ENCODE data around the gene LRRC8B.

Gene LRRC8B

DNA sequence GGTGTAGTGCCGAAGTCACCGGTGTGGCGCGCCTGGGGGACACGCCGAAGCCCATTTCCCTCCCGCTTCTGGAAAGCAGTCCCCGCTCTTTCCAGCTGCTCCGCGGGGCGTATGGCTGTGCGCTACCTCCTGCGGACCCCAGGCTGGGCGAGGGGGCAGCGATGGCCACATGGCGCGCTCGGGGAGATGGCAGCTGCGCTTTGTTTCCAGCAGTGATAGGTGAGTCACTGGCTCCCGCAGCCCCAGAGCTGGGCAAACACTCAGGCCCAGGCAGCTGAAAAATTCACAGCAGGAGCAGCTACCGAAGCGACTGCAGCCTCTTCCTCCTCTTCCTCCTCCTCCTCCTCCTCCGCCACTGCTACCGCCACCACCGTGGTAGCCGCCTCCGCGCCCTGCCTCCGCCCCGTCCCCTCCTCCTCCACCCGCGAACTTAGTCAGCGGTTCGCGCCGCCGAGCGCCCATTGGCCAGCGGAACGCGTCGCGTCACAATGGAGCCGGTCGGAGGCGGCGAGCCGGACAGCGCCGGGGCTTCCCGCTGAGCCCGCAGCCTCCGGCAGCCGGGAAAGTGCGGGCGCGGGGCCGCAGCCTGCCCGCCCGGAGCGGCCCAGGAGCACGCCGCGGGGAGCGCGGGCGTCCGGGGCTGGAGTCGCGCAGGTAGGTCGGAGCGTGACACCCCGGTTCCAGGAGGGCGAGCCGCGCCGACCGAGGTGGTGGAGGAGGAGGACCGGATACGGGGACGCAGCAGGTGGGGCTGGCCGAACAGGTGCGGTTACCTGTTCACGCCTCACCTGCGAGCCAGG, at the start of gene LRRC8B:
TSS of gene LRRC8B (plus strand) at position 461 of the 800 bp plus-strand sequence. CDS start 57,822 bp downstream, outside the sequence.
- Histone ChIP-seq H3K27ac (ENCODE audit: low read depth, low read length) (peak within 1 kb of the TSS; percentile 81), H3K4me3 (ENCODE audit: low read depth, low read length) (peak within 1 kb of the TSS; percentile 93), H3K36me3 (ENCODE audit: control insufficient read depth, insufficient read depth, low read length) (no peaks in the 10 kb centered on the region), H3K4me1 (ENCODE audit: control insufficient read depth, insufficient read depth, low read length) (peaks cover 28% of the 10 kb centered on the region), H3K9me3 (ENCODE audit: control insufficient read depth, insufficient read depth, low read depth, low read length) (no peaks in the 10 kb centered on the region), H3K27me3 (ENCODE audit: control insufficient read depth, insufficient read depth, low read length) (no peaks in the 10 kb centered on the region), H3K9ac (ENCODE audit: low read length) (peak within 1 kb of the TSS; percentile 94)

DNA sequence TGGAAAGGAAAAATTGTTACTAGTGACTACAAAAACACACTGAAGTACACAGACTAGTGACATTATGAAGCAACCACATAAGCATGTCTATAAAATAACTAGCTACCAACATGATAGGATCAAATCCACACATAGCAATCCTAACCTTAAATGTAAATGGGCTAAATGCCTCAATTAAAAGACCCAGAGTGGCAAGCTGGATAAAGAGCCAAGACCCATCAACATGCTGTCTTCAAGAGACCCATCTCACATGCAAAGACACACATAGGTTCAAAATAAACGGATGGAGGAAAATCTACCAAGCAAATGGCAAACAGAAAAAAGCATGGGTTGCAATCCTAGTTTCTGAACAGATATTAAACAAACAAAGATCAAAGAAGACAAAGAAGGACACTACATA, 49.4 kb upstream of the LRRC8B start:
- H3K4me1 ChIP-seq (ENCODE audit: control insufficient read depth, insufficient read depth, low read length), result no peaks in the 10 kb centered on the region
- H3K27me3 ChIP-seq (ENCODE audit: control insufficient read depth, insufficient read depth, low read length), result no peaks in the 10 kb centered on the region
- no peak overlapping the region for H3K27ac ChIP-seq (ENCODE audit: low read depth, low read length)
- peaks cover 9% of the 10 kb centered on the region for H3K9me3 ChIP-seq (ENCODE audit: control insufficient read depth, insufficient read depth, low read depth, low read length)
- H3K9ac ChIP-seq (ENCODE audit: low read length), result no peak overlapping the region
- no peak overlapping the region for H3K4me3 ChIP-seq (ENCODE audit: low read depth, low read length)
- no peaks in the 10 kb centered on the region for H3K36me3 ChIP-seq (ENCODE audit: control insufficient read depth, insufficient read depth, low read length)

DNA sequence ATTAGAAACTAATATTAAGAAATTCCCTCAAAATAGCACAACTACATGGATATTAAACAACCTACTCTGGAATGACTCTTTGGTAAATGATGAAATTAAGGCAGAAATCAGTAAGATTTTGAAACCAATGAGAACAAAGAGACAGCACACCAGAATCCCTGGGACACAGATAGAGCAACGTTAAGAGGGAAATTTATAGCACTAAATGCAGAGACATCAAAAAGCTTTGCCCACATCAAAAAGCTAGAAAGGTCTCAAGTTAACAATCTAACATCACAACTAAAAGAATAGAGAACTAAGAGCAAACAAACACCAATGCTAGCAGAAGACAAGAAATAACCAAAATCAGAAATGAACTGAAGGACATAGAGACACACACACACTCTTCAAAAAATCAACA, 48.6 kb upstream of the LRRC8B start:
- no peak overlapping the region for H3K9ac ChIP-seq (ENCODE audit: low read length)
- peaks cover 16% of the 10 kb centered on the region for H3K9me3 ChIP-seq (ENCODE audit: control insufficient read depth, insufficient read depth, low read depth, low read length)
- H3K4me3 ChIP-seq (ENCODE audit: low read depth, low read length), result no peak overlapping the region
- no peak overlapping the region for H3K27ac ChIP-seq (ENCODE audit: low read depth, low read length)
- no peaks in the 10 kb centered on the region for H3K27me3 ChIP-seq (ENCODE audit: control insufficient read depth, insufficient read depth, low read length)
- no peaks in the 10 kb centered on the region for H3K4me1 ChIP-seq (ENCODE audit: control insufficient read depth, insufficient read depth, low read length)
- H3K36me3 ChIP-seq (ENCODE audit: control insufficient read depth, insufficient read depth, low read length), result no peaks in the 10 kb centered on the region

DNA sequence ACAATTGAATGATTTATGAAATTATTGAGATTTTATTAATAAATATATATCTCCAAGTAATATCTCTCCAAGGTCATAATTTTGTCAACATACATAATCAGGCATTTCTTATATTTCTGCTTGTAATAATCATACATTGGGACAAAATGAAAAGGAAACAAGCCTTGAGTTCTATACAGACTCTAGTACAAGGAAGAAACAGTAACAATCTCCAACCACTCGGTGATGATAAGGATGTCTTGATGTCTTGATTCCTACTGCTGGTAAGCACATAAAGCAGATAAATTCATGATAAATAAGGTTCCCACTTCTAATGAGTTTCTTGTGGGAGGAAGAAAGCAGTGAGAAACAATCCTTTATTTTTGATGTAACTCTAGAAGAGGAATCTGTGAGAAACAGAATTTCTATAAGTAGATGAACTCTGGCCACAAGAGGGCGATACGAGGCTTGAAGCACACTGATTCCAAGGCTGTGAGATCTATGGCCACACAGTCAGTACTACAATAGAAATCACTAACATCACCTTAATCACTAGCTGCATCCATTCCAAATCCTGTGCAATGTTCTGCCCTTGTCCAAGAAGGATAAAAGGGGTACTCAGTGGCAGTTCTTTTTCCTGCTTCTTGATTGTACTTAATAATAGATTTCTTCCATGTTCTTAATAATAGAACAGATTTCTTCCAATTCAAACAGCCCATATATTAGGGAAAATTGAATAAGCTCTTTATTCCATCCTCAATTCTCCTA, 41.4 kb upstream of the LRRC8B start:
- H3K9me3 ChIP-seq (ENCODE audit: control insufficient read depth, insufficient read depth, low read depth, low read length), result peaks cover 20% of the 10 kb centered on the region
- no peaks in the 10 kb centered on the region for H3K4me1 ChIP-seq (ENCODE audit: control insufficient read depth, insufficient read depth, low read length)
- H3K27me3 ChIP-seq (ENCODE audit: control insufficient read depth, insufficient read depth, low read length), result no peaks in the 10 kb centered on the region
- H3K36me3 ChIP-seq (ENCODE audit: control insufficient read depth, insufficient read depth, low read length), result no peaks in the 10 kb centered on the region
- no peak overlapping the region for H3K9ac ChIP-seq (ENCODE audit: low read length)
- no peak overlapping the region for H3K4me3 ChIP-seq (ENCODE audit: low read depth, low read length)
- H3K27ac ChIP-seq (ENCODE audit: low read depth, low read length), result no peak overlapping the region

DNA sequence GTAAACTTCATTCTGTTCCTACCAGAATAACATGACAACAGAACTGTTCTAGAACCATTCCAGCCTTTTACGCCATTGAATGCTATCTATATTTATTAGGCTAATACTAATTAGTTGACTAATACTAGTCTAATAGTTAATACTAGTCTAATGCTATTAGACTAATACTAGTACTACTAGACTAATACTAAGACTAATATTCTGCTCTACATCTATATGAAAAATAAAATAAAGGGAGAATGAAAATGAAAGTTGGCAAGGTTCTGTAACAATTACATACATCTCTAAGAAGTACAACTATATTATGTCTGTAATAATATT, 40.9 kb upstream of the LRRC8B start:
- no peaks in the 10 kb centered on the region for H3K27me3 ChIP-seq (ENCODE audit: control insufficient read depth, insufficient read depth, low read length)
- peaks cover 20% of the 10 kb centered on the region for H3K9me3 ChIP-seq (ENCODE audit: control insufficient read depth, insufficient read depth, low read depth, low read length)
- no peak overlapping the region for H3K27ac ChIP-seq (ENCODE audit: low read depth, low read length)
- H3K36me3 ChIP-seq (ENCODE audit: control insufficient read depth, insufficient read depth, low read length), result no peaks in the 10 kb centered on the region
- no peaks in the 10 kb centered on the region for H3K4me1 ChIP-seq (ENCODE audit: control insufficient read depth, insufficient read depth, low read length)
- no peak overlapping the region for H3K4me3 ChIP-seq (ENCODE audit: low read depth, low read length)
- no peak overlapping the region for H3K9ac ChIP-seq (ENCODE audit: low read length)

DNA sequence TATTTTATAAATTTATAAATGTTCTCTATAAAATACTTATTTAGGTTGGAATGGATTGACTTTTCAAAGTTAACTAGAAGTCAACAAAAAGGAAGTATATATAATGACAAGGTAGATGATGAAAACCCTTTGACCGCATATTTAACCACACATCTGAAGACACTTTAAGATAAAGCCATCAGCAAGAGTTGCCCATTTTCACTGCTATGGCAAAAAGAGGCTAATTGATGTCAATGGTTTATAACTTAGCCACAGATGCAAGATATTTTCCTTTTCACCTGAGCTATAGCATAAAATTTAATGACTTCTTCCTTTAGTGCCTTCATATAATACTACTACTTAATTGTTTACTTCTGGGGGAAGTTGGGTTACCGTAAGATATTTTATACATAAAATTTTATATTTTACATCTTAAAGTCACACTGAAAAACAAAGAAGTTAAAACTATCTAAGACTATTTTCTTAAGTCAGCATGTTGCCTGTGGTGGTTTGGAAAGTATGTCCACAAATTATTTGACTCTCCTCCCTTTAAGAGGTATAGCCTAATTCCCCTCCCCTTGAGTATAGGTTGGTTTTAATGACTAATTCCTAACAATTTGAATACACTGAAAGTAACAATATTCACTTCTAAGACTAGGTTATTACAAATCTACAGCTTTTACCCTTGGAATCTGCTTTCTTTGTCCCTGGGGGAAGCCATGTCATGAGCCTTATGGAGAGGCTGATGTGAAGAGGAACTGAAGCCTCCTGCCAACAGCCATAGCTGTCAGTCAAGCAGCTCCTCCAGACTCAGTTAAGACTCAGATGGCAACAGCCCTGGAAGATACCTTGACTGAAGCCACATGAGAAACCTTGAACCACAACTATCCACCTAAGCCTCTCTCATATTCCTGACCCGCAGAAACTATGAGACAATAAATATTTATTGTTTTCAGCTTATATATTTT, 40.3 kb upstream of the LRRC8B start:
- Histone ChIP-seq H3K27ac (ENCODE audit: low read depth, low read length) (no peak overlapping the region), H3K9me3 (ENCODE audit: control insufficient read depth, insufficient read depth, low read depth, low read length) (peaks cover 17% of the 10 kb centered on the region), H3K36me3 (ENCODE audit: control insufficient read depth, insufficient read depth, low read length) (no peaks in the 10 kb centered on the region), H3K4me3 (ENCODE audit: low read depth, low read length) (no peak overlapping the region), H3K4me1 (ENCODE audit: control insufficient read depth, insufficient read depth, low read length) (no peaks in the 10 kb centered on the region), H3K27me3 (ENCODE audit: control insufficient read depth, insufficient read depth, low read length) (no peaks in the 10 kb centered on the region), H3K9ac (ENCODE audit: low read length) (no peak overlapping the region)

DNA sequence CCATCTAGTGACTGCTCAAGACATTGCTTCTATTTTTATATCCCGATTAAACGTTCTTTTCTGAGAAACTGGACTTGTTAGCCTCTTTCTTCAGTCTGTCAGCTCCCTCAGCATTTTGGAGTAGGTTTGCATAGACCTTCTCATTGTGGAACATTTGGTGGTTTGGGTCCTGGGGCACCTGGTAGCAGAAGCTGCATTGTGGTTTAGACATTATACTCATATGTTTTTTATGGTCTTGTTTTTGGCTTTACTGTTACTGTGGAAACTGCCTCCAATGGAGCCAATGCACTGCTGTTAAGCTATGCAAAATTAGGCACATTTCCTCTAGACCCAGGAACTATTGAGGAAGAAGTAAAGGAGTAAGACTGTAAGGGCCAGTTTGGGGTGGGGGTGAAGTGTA, 36.7 kb upstream of the LRRC8B start:
- H3K36me3 ChIP-seq (ENCODE audit: control insufficient read depth, insufficient read depth, low read length), result no peaks in the 10 kb centered on the region
- H3K27me3 ChIP-seq (ENCODE audit: control insufficient read depth, insufficient read depth, low read length), result no peaks in the 10 kb centered on the region
- no peak overlapping the region for H3K27ac ChIP-seq (ENCODE audit: low read depth, low read length)
- H3K9ac ChIP-seq (ENCODE audit: low read length), result no peak overlapping the region
- H3K9me3 ChIP-seq (ENCODE audit: control insufficient read depth, insufficient read depth, low read depth, low read length), result 0 out of 2 replicates have a peak, but pooled peaks cover 4% of the 10 kb centered on the region
- H3K4me3 ChIP-seq (ENCODE audit: low read depth, low read length), result no peak overlapping the region
- H3K4me1 ChIP-seq (ENCODE audit: control insufficient read depth, insufficient read depth, low read length), result no peaks in the 10 kb centered on the region

DNA sequence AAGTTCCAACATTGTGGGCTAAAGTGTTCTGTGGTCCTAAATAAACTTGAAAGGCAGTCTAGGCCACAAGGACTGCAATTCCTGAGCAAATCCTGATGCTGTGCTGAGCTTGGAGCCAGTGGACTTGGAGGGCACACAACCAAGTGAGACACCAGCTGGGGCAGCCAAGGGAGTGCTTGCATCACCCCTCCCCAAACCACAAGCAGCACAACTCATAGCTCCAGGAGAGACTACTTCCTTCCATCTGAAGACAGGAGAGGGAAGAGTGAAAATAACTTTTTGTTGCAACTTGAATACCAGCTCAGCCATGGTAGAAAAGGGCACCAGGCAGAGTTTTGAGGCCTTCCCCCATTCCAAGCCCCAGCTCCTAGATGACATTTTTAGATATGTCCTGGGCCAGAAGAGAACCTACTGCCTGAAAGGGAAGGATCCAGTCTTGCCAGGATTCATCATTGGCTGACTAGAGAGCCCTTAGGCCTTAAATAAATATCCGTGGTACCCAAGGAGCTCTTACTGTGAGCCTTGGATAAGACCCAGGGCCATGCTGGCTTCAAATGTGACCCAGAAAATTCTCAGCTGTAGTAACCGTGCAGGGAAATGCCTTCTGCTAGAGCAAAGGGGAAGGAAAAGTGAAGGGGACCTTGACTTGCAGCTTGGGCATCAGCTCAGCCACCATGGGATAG, 35.4 kb upstream of the LRRC8B start:
- Histone ChIP-seq H3K36me3 (ENCODE audit: control insufficient read depth, insufficient read depth, low read length) (no peaks in the 10 kb centered on the region), H3K27me3 (ENCODE audit: control insufficient read depth, insufficient read depth, low read length) (no peaks in the 10 kb centered on the region), H3K9me3 (ENCODE audit: control insufficient read depth, insufficient read depth, low read depth, low read length) (0 out of 2 replicates have a peak, but pooled peaks cover 4% of the 10 kb centered on the region), H3K9ac (ENCODE audit: low read length) (no peak overlapping the region), H3K4me1 (ENCODE audit: control insufficient read depth, insufficient read depth, low read length) (no peaks in the 10 kb centered on the region), H3K27ac (ENCODE audit: low read depth, low read length) (no peak overlapping the region), H3K4me3 (ENCODE audit: low read depth, low read length) (no peak overlapping the region)

DNA sequence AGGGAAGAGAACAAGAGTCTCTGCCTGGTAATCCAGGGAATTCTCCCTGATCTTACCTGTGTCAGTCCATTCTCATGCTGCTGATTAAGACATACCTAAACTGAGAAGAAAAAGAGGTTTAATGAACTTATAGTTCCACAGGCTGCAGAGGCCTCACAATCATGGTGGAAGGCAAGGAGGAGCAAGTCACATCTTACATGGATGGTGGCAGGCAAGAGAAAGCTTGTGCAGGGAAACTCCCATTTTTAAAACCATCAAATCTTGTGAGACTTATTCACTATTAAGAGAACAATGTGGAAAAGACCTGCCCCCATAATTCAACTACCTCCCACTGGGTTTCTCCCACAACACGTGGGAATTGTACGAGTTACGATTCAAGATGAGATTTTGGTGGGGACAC, 34.2 kb upstream of the LRRC8B start:
- Histone ChIP-seq H3K4me1 (ENCODE audit: control insufficient read depth, insufficient read depth, low read length) (no peaks in the 10 kb centered on the region), H3K27ac (ENCODE audit: low read depth, low read length) (no peak overlapping the region), H3K27me3 (ENCODE audit: control insufficient read depth, insufficient read depth, low read length) (no peaks in the 10 kb centered on the region), H3K9me3 (ENCODE audit: control insufficient read depth, insufficient read depth, low read depth, low read length) (0 out of 2 replicates have a peak, but pooled peaks cover 4% of the 10 kb centered on the region), H3K36me3 (ENCODE audit: control insufficient read depth, insufficient read depth, low read length) (no peaks in the 10 kb centered on the region), H3K4me3 (ENCODE audit: low read depth, low read length) (no peak overlapping the region), H3K9ac (ENCODE audit: low read length) (no peak overlapping the region)

DNA sequence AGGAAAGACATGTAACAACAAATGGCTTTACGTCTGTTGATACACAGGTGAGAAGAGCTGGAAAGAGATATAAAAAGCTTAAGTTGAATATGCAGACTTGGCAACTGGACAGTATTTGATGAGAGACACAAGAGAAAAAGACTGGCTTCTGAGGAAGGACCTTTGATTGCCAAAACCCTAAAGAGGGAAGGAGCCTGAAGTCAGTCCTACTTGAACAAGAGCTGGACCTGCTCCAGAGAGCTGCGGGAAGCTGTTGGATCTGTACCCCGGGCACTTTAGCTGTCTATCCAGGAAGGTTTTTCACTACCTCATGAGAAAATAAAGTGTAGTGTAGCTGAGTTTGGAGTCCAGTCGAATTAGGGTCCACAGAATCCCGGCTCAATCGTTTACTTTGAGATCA, 25.3 kb upstream of the LRRC8B start:
- Histone ChIP-seq H3K4me3 (ENCODE audit: low read depth, low read length) (no peak overlapping the region), H3K9me3 (ENCODE audit: control insufficient read depth, insufficient read depth, low read depth, low read length) (no peaks in the 10 kb centered on the region), H3K36me3 (ENCODE audit: control insufficient read depth, insufficient read depth, low read length) (no peaks in the 10 kb centered on the region), H3K9ac (ENCODE audit: low read length) (no peak overlapping the region), H3K27ac (ENCODE audit: low read depth, low read length) (no peak overlapping the region), H3K4me1 (ENCODE audit: control insufficient read depth, insufficient read depth, low read length) (no peaks in the 10 kb centered on the region), H3K27me3 (ENCODE audit: control insufficient read depth, insufficient read depth, low read length) (no peaks in the 10 kb centered on the region; the same call in 1 of the 2 replicates)

Data from HUES6 (cell line).